DND-41 (cell line): ENCODE data around the gene UGT1A8.

ENCODE experiments used
- CTCF ChIP-seq: IDR thresholded peaks from 2 replicates; pipeline ENCODE4 v1.5.1; 2012; ENCODE audit warnings: borderline replicate concordance, low read length, moderate library complexity, mild to moderate bottlenecking; ENCODE audit not compliant: poor library complexity, severe bottlenecking; ENCODE audit errors: extremely low read depth
- EZH2 ChIP-seq: IDR thresholded peaks from 3 replicates; pipeline ENCODE4 v1.6.1; 2012; ENCODE audit warnings: borderline replicate concordance, low read depth, mild to moderate bottlenecking, moderate library complexity, low read length, inconsistent platforms; ENCODE audit not compliant: severe bottlenecking

- TF ChIP-seq CTCF (no peak), EZH2 (no peak)
Measured at GRCh38 chr2:233598952-233599351, 18.5 kb upstream of the UGT1A8 start.
